Measurements from ENCODE around the gene TMEM184A.

Gene TMEM184A

DNA sequence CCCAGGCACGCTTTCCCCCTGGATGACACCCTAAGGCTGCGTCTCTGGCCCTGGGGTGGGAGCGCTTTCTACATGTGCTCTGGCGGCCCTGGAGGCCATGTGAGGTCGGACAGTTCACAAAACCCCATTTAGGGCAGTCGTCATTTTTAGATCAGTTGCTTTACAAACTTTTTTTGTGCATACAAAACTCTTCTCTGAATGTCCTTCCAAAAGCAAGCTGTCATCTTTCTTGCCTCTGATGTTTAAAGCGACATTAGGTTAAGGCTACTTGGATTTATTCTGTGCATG, 19.6 kb downstream of the TMEM184A start:
- TF ChIP-seq JUND (IDR thresholded peaks at IDR 0.05; ENCODE audit: low read depth) = no peak
- in situ Hi-C loops (cut with HindIII; ENCODE audit: low pct_unique_long_range_greater_than_20kb, low sequenced_read_pairs) = no loop called here
- no peak for DNase-seq (ENCODE audit: low read depth in 1 of 2, low spot score in 1 of 2)

DNA sequence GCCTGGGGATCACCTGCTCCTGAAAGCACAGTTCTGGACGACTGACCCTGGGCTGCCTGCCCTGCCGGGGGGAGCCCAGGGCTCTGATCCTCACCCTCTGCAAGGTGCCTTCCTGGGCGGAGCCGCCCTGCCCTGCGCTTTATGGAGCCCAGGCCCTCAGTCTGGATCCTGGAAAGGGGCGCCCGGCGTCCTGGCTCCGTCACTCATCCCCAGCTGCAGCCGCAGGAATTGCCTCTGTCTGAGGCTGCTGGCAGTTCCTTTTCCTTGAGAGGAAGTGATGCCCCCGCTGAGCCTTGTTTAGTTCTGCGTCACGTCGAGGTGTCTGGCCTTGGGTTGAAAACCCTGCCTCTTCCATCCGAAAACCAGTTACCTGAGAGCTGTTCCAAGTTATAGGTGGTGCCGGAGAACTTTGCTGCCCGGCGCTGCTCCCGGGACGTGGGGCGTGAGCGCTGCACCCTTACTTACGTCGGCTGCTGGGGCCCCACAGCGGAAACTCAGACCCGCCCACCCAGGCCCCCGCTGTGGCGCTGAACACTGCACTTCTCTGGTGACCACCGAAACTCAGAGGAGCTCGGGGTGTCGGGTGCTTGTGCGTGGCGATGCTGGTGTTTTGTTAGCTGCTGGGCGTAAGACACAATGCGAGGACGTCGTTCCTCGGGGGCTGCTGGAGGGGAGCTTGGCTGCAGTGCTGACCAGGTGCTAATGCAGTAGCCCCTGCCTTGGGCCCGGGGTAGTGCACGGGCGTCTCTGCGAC, 20.1 kb downstream of the TMEM184A start:
- no peak for TF ChIP-seq JUND (IDR thresholded peaks at IDR 0.05; ENCODE audit: low read depth)
- in situ Hi-C loops (cut with HindIII; ENCODE audit: low pct_unique_long_range_greater_than_20kb, low sequenced_read_pairs) = no loop called here
- no peak for DNase-seq (ENCODE audit: low read depth in 1 of 2, low spot score in 1 of 2)

DNA sequence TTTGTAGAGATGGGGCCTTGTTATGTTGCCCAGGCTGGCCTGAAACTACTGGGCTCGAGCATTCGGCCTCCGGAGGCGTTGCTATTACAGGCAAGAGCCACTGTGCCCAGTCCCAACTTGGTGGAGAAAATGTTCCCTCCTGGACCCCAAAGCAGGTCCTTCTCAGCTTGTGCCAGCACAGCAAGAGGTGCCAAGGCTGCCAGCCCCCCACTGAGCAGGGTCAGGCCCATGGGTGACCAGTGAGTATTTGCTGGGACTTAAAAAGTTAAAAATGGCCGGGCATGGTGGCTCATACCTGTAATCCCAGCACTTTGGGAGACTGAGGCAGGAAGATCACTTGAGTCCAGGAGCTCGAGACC, 20.9 kb downstream of the TMEM184A start:
- DNase-seq (ENCODE audit: low read depth in 1 of 2, low spot score in 1 of 2) = no peak
- TF ChIP-seq JUND (IDR thresholded peaks at IDR 0.05; ENCODE audit: low read depth) = no peak
- in situ Hi-C loops (cut with HindIII; ENCODE audit: low pct_unique_long_range_greater_than_20kb, low sequenced_read_pairs) = no loop called here

DNA sequence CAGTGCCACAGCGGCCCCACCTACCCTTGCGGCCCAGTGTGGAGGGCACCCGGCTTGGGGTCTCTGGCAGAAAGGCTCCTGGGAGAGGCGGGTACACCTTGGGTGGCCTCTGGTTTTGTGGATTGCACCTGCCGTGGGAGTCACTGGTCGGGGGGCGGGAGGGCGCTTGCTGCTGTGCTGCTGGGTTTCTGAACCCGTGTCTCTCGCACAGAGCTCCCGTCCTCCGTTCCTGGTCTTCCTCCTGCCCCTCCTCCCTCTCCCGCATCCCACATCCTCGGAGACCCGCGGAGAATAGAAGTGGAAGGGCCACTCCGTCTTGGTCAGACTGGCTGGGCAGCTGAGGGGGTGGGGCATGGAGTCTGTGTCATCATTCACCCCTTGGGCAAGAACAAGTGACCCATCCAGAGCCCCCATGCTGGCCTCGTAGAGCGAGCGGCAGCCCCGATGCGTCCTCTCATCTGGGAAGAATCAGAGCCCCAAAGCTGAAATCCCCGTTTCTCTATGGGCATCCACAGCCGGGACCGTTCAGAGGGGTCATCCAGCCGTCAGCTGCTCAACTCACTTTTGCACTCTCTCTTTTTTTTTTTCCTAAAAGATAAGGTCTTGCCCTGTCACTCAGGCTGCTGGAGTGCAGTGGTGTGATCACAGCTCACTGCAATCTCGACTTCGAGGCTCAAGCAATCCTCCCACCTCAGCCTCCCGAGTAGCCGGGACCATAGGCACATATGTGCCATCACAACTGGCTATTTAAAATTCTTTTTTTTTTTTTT, 21.5 kb downstream of the TMEM184A start:
- no peak for DNase-seq (ENCODE audit: low read depth in 1 of 2, low spot score in 1 of 2)
- TF ChIP-seq JUND (IDR thresholded peaks at IDR 0.05; ENCODE audit: low read depth) = no peak
- in situ Hi-C loops (cut with HindIII; ENCODE audit: low pct_unique_long_range_greater_than_20kb, low sequenced_read_pairs) = no loop called here

DNA sequence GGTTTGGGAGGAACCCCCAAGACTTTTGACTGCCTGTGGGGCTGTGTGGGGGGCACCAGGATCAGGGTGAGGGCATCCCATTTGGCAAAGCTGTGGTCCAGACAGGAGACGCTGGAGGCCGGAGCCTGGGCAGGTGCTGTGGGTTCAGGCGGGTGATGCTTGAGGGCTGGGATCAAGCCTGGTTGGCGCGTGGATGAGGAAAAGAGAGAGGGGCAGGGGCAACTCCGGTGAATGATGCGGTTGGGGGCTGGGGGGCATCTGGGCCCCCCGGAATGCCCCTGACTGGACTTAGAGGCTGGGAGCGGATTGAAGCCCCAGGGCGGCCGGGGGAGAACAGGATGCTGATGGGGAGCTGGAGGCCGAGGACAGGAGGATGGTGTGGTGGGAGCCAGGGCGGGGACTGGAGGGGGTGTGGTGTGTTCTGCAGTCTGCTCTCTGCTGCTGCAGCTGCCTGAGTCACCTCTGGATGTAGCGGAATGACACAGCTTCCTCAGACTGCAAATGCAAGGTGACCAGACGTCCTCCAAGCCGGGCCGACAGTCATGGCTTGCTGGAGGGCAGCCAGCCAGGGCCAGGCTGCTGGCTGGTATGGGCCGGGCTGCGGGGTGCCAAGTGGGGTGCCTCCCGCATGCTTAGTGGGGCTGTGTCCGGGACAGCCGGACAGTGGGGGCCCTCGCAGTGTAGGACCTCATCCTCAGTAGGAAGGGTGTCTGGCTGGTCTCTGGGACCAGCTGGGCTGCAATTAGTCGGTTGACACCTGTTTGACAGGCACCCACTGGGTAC, 22.3 kb downstream of the TMEM184A start:
- in situ Hi-C loops (cut with HindIII; ENCODE audit: low pct_unique_long_range_greater_than_20kb, low sequenced_read_pairs) = no loop called here
- no peak for DNase-seq (ENCODE audit: low read depth in 1 of 2, low spot score in 1 of 2)
- no peak for TF ChIP-seq JUND (IDR thresholded peaks at IDR 0.05; ENCODE audit: low read depth)

DNA sequence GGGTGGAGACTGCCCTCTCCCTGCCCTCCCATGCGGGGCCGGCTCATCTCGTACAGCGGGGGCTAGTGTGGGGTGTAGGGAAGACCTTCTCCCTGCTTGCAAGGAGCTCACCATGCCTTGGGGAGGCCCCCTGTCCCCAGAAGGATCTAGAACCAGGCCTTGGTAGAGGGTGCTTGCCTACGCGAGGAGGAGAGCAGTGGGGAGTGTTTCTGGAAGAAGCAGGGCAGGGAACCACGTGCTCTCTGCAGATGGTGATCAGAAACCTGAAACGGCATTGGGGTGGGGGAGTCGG, 22.8 kb downstream of the TMEM184A start:
- in situ Hi-C loops (cut with HindIII; ENCODE audit: low pct_unique_long_range_greater_than_20kb, low sequenced_read_pairs) = no loop called here
- TF ChIP-seq JUND (IDR thresholded peaks at IDR 0.05; ENCODE audit: low read depth) = no peak
- DNase-seq (ENCODE audit: low read depth in 1 of 2, low spot score in 1 of 2) = no peak

DNA sequence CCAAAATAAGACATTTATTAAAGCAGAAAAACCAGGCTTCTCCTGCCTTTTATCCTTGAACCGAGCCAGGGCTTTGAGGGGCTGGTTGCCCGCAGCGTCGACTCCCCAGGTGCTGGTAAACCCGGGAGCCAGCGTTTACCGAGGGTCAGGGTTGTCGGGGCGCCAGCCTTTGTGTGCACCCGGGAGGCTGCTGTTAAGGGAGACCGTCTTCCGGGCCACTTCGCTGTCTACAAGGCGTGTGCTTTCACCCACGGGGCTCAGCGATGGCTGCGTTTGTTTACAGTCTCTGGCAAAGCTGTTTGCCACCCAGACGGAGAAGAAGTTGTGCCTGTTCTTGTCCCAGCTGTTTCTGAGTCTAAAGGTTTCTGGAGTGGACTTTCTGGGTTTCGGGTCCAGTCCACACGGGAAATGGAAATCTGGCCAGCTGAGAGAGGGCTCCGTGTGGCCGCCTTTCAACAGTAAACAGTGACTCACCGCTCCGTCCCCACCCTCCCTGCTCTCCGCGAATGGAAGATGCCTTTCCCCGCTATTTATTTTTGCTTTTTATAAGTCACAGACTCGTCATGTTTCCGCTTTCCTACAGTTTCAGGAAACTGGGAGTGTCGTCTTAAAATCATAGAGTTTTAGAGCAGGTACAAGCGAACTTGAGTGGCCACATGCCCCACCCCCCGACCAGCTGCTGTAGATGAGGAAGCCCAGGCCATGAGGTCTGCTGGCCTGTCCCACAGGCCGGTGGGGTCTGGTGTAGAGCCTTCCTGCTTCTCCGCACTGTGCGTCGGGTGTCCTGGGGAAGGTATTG, 23.4 kb downstream of the TMEM184A start:
- DNase-seq (ENCODE audit: low read depth in 1 of 2, low spot score in 1 of 2) = peak; percentile 84 to 94
- in situ Hi-C loops (cut with HindIII; ENCODE audit: low pct_unique_long_range_greater_than_20kb, low sequenced_read_pairs) = no loop called here
- TF ChIP-seq JUND (IDR thresholded peaks at IDR 0.05; ENCODE audit: low read depth) = no peak; the same call in 1 of the 2 replicates

DNA sequence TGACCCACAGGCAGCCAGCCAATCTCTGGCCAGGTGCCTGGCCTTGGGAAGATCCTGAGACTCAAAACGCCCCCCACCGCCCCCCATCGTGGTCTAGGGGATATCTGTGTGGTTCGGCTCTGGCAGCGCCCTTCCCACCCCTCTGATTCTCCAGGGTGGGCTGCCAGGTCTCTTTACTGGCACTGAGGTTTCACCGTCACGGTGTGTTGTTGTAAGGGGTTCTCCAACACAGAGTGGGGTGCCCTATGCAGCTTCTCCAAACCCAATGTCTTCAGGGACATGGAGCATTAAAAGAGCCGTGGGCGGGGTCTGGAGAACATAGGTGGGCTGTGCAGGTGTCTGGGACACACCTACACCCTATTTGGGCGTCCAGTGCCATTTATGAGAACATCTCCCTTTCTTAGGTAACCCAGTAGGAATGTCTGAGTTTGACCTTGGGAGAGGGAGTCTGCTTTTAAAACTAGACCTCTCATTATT, 24.0 kb downstream of the TMEM184A start:
- DNase-seq (ENCODE audit: low read depth in 1 of 2, low spot score in 1 of 2) = peak in 1 of 2 experiments; percentile 72
- no peak for TF ChIP-seq JUND (IDR thresholded peaks at IDR 0.05; ENCODE audit: low read depth)
- in situ Hi-C loops (cut with HindIII; ENCODE audit: low pct_unique_long_range_greater_than_20kb, low sequenced_read_pairs) = no loop called here

DNA sequence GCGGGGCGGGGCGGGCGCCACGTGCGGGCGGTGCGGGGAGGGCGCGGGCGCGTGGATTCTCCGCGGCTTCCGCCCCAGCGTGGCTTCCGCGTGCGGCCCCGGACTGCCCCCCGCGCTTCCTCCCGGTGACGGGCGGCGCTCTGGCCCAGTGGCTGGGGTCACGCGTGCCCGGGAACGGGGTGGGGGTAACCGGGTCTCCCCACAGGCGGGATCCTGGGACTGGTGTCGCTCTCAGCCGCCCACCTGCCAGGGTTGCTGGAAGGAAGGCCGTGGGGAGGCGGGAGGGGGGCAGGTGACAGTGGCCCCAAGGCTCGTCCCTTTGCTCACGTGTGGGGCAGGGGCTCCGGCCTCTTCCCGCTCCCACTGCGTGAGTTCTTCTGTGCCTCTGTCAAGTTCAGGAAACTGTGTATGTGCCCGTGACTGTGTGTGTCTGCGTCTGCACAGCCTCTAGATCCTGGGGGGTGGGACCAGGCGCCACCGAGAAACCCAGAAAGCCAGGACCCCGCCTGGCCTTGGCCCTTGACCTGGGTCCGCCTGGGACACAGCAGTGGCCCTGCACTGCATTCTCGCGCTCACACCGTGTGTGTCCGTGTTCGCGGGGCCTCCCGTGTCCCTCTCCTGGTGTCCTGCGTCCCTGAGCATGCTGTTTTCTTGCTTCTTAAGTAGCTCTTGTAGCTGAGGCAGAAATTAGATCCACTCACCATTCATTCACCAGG, 24.6 kb downstream of the TMEM184A start:
- no peak for TF ChIP-seq JUND (IDR thresholded peaks at IDR 0.05; ENCODE audit: low read depth)
- in situ Hi-C loops (cut with HindIII; ENCODE audit: low pct_unique_long_range_greater_than_20kb, low sequenced_read_pairs) = no loop called here
- peak in 1 of 2 experiments; percentile 57 for DNase-seq (ENCODE audit: low read depth in 1 of 2, low spot score in 1 of 2)

DNA sequence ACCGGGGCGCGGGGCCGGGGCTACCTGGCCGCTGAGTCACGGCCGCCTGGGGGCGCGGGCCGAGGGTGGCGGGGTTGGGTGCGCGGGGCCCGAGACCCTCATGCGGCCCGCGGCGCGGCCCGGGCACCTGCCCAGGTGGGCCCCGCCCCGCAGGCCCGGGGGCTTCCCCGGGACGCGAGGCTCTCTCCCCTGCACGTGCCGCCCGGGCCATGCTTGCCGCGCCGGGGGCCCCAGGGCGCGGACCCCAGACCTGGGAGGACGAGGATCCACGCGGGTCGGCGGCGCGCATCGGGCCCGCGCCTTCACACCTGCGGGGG, 25.1 kb downstream of the TMEM184A start:
- no peak for TF ChIP-seq JUND (IDR thresholded peaks at IDR 0.05; ENCODE audit: low read depth)
- in situ Hi-C loops (cut with HindIII; ENCODE audit: low pct_unique_long_range_greater_than_20kb, low sequenced_read_pairs) = no loop called here
- DNase-seq (ENCODE audit: low read depth in 1 of 2, low spot score in 1 of 2) = no peak

DNA sequence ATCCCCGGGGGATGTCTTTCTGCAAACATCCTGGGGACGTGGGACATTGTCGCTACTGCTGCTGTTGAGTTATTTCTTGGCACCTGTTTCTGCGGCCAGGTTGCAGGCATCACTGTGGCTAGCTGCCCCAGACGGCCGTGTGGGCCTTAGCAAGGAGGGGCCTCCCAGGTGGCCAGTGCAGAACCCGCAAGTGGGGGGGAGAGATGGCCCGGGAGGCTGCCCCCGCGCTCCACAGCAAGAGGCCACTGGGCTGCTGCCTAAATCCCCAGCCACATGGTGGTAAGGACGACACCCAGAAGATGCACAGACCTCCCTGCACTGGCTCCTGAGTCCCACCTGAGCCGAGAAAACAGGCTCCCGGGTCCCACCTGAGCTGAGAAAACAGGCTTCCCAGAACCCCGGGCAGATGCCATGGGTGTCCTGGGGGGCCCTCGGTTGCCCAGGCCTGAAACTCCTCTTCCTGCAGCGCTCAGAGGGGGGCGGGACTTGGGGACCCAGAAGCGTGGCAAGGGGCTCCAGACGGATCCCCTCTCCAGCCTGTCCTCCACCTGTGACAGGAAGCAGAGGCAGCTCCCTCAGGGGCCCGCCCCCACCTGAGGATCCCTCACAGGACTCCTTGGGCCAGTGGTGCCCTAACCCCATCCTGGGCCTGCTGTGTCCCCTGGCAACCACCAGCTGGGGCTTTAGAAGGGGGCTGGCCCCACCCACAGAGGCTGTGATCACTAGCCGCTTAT, 26.5 kb downstream of the TMEM184A start:
- TF ChIP-seq JUND (IDR thresholded peaks at IDR 0.05; ENCODE audit: low read depth) = no peak
- no peak for DNase-seq (ENCODE audit: low read depth in 1 of 2, low spot score in 1 of 2)
- in situ Hi-C loops (cut with HindIII; ENCODE audit: low pct_unique_long_range_greater_than_20kb, low sequenced_read_pairs) = no loop called here

All from T47D (cell line).